GM19463 (cell line): ENCODE results near the gene GPATCH1.
"Not testable (repeated sequence)": the region's sequence is repeated elsewhere in the genome, so short reads cannot be mapped to it uniquely, and the experiment has no call there.

ENCODE experiments used
- ATAC-seq: cut with Tn5 transposase; IDR thresholded peaks from one replicate; pipeline ENCODE4 v1.9.1; 2021; ENCODE audit warnings: mild to moderate bottlenecking, moderate library complexity; ENCODE audit not compliant: unreplicated experiment

Gene GPATCH1, protein sequence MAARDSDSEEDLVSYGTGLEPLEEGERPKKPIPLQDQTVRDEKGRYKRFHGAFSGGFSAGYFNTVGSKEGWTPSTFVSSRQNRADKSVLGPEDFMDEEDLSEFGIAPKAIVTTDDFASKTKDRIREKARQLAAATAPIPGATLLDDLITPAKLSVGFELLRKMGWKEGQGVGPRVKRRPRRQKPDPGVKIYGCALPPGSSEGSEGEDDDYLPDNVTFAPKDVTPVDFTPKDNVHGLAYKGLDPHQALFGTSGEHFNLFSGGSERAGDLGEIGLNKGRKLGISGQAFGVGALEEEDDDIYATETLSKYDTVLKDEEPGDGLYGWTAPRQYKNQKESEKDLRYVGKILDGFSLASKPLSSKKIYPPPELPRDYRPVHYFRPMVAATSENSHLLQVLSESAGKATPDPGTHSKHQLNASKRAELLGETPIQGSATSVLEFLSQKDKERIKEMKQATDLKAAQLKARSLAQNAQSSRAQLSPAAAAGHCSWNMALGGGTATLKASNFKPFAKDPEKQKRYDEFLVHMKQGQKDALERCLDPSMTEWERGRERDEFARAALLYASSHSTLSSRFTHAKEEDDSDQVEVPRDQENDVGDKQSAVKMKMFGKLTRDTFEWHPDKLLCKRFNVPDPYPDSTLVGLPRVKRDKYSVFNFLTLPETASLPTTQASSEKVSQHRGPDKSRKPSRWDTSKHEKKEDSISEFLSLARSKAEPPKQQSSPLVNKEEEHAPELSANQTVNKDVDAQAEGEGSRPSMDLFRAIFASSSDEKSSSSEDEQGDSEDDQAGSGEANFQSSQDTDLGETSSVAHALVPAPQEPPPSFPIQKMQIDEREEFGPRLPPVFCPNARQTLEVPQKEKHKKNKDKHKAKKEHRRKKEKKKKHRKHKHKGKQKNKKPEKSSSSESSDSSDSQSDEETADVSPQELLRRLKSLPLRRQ

DNA sequence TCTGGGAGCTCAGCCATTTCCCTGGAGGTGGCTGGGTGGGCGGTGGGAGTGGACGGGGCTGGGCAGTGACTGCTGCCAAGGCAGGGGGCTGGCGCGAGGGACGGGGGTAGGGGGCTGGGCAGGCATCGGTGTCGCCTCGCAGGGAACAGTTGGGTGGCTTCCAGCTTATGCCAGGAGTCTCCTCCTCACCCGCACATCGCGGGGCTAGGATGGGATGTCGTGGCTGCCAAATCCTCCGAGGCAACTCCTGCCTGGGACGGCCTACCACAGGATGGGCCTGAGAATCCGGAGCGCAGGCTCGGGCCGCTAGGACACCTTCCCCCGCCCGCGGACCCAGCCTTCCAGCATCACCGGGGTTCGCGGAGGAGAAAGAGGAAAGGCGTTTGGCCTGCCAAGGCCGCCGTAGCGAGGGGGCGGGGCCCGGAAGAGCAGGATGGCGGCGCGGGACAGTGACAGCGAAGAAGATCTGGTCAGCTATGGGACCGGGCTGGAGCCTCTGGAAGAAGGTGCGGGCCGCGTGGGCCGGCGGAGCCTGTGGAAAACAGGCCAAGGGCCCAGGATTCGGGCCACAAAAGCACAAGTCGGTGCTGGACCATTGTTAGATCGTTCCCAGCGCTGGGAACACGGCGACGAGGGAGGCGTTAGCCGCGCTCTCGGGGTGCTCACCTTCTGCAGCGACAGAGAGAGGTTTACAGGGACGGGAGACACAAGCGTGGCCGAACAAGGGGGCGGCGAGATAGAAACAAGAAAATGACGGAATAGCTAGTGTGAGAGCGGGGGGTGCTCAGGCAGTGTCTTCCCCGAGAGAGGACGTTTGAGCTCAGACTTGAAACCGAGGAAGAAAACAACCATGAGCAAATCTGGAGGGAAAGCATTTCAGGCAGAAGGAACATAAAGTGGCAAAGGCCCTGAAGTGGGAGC is at the start of gene GPATCH1:
Gene GPATCH1, plus strand, starts transcription at position 421 of the 921 bp plus-strand sequence. Its CDS starts 13 bp downstream, at position 434.
- peak; percentile 88 for ATAC-seq

DNA sequence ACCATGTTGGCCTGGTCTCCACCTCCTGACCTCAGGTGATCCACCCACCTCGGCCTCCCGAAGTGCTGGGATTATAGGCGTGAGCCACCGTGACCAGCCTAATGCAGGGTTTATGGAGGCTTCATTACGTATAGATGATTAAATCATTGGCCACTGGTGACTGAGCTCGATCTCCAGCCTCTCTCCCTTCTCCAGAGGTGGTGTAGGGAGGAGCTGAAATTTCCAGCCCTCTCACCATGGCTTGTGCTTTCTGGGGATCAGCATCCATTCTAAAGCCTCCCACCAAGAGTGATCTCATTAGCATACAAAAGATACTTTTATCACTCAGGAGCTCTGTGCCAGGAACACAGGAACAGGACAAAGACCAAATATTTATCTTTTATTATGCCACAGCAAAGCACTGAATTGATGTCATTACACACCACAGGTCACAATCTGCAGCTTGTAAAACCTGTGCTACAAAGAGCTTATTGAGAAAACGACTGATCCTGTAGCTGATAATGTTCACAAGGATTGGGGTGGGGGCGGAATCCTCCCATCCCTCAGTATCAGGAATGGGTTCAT is 48.7 kb upstream of the GPATCH1 start:
- ATAC-seq: no peak

DNA sequence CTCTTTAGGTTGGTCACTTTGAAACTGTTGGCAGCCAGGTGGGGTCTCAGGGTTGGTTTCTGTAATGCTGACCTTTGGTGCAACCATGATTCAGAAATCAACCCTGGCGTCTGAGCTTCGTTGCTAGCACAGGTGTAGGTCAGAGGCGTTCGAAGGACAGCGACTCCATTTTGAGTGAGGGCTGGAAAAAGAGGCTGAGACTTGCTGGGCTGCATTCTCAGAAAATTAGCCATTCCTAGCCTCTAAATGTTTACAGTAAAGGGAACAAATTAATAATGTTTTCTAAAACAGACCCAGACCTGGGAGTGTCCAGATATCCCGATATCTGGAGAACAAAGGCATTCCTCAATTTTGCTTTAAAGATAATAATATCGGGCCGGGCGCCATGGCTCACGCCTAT is 45.5 kb upstream of the GPATCH1 start:
- no peak for ATAC-seq

DNA sequence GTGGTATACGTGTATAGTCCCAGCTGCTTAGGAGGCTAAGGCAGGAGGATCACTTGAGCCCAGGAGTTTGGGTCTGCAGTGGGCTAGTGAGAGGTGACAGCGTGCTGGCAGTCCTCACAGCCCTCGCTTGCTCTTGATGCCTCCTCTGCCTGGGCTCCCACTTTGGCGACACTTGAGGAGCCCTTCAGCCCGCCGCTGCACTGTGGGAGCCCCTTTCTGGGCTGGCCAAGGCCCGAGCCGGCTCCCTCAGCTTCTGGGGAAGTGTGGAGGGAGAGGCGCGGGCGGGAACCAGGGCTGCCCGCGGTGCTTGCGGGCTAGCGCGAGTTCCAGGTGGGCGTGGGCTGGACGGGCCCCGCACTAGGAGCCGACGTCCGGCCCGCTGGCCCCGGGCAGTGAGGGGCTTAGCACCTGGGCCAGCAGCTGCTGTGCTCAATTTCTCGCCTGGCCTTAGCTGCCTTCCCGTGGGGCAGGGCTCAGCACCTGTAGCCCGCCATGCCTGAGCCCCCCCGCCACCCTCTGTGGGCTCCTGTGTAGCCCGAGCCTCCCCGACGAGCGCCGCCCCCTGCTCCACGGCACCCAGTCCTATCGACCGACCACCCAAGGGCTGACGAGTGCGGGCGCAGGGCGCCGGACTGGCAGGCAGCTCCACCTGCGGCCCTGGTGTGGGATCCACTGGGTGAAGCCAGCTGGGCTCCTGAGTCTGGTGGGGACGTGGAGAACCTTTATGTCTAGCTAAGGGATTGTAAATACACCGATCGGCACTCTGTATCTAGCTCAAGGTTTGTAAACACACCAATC is 44.4 kb upstream of the GPATCH1 start:
- ATAC-seq: not testable (repeated sequence)

DNA sequence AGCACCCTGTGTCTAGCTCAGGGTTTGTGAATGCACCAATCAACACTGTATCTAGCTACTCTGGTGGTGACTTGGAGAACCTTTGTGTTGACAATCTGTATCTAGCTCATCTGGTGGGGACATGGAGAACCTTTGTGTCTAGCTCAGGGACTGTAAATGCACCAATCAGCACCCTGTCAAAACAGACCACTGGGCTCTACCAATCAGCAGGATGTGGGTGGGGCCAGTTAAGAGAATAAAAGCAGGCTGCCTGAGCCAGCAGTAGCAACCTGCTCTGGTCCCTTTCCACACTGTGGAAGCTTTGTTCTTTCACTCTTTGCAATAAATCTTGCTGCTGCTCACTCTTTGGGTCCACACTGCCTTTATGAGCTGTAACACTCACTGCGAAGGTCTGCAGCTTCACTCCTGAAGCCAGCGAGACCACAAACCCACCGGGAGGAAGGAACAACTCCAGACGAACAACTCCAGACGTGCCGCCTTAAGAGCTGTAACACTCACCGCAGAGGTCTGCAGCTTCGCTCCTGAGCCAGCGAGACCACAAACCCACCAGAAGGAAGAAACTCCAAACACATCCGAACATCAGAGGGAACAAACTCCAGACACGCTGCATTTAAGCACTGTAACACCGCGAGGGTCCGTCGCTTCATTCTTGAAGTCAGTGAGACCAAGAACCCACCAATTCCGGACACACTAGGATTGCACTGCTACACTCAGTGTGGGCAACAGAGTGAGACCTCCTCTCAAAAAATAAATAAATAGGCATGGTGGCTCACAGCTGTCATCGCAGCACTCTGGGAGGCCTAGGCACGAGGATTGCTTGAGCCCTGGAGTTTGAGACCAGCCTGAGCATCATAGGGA is 43.6 kb upstream of the GPATCH1 start:
- ATAC-seq: not testable (repeated sequence)

DNA sequence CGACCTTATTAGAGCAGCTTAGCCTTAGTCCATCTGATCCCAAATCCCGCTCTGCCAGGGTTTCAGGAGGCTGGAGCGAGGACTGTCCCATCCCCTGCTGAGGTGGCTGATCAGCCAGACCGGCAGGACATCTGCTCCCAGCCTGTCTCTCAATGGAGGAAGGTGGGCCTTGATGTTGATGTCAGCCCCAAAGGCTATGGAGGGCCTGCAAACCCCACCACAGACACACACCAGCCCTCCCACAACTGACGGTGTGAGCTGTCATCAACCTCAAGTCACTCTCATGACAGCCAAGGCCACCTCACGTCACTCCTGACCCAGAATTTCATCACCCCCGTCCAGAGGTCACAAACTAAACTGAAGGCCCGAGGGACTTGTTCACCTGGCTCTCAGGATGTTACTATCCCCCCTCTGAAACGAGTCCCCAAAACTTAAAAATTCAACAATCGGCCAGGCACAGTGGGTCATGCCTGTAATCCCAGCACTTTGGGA is 41.8 kb upstream of the GPATCH1 start:
- no peak for ATAC-seq

DNA sequence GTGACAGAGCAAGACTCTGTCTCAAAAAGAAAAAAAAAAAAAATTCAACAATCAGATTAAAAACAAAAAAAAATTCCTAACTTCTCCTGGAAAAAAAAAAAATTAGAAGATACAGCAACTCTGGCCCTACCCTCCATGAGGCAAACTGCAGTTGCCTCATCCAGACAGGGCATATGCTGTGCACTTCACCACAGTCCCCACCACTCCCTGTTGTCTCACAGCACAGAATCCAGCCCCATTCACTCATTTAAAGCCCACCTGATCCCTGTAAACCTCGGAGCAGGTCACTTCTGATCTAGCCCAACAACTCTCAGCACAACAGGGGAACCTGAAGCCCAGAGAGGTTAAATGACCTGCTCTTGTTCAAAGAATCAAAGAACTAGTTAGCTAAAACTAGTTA is 41.2 kb upstream of the GPATCH1 start:
- ATAC-seq: no peak

DNA sequence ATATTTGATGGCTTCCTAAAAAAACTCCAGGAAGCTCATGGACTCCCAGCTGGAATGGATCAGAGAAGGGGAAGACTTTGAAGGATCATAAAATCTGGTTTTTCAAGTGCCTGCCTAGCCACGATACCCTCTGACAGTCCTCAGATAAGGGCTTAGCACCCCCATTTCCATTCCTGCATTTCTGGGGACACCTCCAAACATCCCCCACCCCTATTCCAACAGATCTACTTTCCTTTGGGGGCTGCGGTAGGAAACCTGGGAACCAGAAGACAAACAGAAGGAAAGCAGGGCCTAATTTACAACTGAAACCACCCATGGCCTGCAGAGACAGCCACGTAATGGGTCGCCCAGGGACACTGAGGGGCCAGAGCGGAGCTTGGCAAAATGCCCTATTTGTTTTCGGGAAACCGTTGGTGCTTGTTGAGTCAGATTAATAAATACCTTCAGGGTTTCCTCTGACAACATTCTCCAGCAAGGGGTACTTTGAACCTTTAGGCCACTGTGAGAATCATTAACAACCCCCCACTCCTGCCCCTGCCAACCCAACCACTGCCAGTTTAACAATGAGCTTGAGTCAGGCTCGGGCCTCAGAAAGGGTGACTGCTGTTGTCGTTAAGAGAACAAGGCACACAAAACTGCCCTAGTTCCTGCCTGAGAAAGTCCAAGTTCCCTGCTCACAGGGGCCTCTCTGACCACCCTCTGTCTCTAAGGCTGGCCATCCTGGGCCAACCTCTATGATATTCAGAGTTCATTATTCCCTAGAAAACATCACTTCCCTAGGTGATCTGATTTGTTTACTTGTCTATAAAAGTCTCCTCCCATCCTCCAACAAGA is 39.8 kb upstream of the GPATCH1 start:
- ATAC-seq: peak; percentile 86

DNA sequence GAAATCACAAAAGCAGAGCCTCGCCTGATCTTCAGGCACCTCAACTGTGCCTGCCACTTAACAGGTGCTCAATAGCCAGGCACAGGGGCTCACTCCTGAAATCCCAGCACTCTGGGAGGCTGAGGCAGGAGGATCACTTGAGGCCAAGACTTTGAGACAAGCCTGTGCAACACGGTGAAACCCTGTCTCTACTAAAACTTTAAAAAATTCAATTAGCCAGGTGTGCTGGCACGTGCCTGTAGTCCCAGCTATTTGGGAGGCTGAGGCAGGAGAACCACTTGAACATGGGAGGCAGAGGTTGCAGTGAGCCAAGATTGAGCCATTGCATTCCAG is 39.2 kb upstream of the GPATCH1 start:
- ATAC-seq: not testable (repeated sequence)

DNA sequence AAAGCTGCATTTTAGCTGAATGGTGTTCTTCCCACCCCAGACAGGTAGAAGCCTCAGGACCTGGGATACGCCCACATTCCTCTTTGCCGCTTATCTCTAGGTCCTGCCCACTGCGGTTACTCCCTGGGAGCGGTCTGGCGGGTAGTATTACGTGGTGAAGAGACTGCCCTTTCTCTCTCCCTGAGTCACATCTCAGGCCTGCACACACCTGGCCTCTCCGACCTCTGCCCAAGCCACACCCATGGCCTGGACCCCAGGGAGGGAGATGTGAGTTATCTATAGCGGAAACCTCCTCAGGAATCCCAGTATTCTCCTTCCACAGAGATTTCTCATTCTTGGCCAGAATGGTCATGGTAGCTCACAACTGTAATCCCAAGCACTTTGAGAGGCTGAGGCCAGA is 33.6 kb upstream of the GPATCH1 start:
- ATAC-seq: no peak

DNA sequence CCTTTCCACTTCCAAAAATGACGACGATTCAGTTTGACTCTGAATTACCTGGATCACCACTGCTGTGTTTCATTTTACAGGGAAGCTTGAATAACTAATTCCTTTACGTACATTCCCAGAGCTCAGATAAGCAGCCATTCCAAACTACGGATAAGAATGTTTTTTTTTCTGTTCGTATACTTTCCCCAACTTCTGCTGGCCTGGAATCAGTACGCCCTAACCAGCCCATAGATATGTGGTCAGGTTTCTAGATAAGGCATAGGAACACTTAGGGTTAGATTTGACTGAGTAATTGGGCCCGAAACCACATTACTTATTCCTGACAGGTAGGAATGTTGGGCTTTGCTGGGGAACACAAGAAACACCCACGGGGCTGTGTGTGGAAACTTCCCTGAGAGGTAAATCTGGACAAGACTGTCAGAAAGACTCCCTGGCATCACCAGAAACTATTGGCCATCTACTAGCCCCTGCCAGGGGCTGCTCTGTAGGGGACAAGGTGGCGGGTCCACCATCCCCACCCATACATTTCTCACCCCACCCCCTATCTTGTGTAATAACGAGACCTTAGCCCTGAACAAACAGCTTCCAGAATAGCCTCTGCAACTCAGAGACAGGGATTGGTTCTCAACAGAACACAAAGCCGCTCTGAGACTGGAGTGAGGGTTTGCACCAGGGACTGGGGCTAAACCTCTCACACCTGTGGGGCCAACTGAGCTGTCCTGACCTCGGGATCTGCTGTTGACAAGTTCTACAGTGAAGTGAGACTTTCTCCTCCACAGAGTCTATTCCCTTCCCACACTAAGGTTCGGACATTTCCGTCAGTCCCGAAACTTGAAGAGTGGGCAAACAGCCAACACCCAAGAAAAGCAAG is 31.9 kb upstream of the GPATCH1 start:
- no peak for ATAC-seq

DNA sequence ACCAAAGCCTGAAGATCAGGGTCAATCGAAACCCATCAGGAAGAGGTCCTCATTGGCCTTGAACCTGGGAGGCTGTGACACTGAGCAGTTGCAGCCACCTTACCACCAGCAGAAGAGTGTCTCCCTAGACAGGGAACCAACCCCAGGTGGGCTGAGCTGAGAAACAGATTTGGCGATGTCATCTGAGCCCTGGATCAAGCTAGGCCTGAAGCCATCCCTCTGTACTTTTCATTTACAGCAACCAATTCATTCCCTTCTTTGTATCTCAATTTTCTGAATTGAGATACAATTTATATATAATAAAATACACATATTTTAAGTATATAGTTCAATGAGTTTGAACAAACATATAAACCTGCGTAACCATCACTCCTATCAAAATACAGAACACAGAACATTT is 30.9 kb upstream of the GPATCH1 start:
- no peak for ATAC-seq

DNA sequence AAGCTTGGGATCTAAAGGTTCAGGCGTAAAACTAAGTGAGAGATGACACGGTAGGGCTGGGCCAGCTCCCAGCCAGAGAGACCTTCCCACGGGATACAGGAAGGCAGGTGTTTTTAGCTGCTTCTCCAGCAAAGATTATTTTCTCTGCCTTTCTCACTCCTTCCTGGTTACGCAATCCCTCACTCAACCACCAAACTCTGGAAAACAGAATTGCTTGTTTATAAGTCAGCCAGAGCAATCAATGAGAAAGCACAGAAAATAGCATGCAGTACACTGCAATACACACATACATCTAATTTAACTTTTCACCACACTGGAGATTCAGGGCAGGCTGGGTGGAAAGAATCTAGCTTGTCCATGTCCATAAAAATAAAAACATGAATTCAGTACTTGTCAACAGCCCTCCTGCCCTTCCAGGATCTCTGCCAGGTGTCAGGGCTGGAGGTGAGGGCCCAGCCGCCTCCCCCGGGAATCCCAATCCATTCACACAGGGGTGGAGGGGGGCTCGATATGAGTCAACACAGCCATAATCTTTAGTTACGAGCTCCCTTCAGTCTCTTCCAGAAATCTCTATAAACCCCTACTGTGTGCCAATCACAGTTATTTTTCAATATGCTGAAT is 28.5 kb upstream of the GPATCH1 start:
- ATAC-seq: no peak

DNA sequence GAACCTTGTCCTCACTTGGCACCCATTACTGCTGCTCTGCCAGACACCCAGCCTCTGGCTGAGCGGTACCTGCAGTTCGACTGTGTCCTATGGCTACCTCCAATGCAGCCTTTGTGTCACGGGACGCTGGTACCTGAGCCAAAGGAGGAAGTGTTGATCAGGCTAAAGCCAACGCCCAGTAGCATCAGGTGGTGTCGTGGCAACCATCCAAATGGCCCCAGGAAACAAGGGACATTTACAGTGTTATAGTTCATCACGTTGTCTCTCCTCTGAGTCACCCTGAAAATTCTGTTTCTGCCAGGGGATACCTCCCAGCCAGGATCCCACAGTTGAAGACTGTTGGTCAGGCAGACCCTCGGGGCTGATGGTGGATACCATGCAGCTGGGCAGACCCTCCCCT is 26.4 kb upstream of the GPATCH1 start:
- no peak for ATAC-seq

DNA sequence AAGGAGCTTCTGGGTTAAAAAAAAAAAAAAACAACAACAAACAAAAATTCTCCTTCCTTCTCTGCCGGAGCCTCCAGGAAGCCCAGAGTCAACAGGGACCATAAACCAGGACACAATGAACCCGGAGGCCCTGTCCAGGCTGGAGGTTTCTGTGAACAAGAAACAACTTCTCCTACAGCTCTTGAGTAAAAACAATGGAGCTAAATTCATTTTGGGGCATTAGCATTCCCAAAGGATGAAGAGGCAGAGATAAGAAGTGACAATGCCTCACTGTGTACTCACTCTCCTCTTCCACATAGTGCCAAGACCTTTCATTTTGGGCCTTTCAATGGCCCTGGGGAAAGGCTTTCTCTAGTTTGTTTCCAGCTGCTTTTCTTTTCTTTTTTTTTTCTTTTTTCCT is 25.3 kb upstream of the GPATCH1 start:
- ATAC-seq: no peak

DNA sequence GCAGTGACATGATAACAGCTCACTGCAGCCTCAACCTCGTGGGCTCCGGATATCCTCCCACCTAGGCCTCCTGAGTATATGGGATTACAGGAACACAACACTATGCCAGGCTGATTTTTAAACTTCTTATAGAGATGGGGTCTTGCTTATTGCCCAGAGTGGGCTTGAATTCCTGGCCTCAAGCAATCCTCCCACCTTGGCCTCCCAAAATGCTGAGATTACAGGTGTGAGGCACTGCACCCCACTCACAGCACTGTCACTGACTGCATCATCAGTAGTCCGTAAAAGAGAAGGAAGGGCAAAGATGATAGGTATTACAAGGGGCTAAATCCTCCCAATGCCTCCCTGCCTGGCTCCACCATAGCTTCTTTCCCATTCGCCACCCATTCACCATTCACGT is 20.4 kb upstream of the GPATCH1 start:
- no peak for ATAC-seq
